Measurements from ENCODE around the gene GPR158.

DNA sequence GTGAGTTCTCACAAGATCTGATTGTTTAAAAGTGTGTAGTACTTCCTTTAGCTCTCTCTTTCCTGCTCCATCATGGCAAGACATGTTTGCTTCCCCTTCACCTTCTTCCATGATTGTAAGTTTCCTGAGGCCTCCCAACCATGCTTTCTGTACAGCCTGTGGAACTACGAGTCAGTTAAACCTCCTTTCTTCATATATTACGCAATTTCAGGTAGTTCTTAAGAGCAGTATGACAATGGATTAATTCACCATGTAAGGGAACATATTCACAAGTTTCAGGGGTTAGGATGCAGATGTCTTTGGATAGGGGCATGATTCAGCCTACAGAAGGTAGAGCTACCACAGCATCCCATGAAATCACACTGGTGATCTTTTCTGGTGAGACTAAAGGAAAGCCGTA is 174.7 kb downstream of the GPR158 start:
- TF ChIP-seq CTCF (IDR thresholded peaks at IDR 0.05) (no peak), POLR2AphosphoS5 (IDR thresholded peaks at IDR 0.05) (no peak)
